NCI-H2196 (cell line): ENCODE measurements around the gene DOK5.

ENCODE experiments used
- DNase-seq: peaks from one replicate; lab custom pipeline; 2025; ENCODE audit not compliant: unreplicated experiment; lab: John Stamatoyannopoulos, UW

DOK5 gene

DNA sequence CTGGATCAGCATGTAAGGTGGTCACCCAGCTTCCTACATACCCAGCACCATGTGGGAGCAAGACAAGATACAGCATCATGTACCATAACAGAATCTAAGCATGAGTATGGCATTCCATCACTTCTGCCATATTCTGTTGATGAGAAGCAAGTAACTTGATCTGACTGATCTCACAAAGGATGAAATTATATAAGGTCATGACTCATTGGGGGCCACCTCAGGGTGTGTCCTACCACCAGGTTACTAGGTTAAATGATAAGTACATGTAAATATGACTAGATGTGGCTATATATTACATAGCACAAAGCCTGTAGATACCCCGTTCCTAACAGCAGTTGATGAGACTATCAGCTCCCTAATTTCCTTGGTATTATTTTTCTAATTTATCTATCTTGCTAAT lies 213.1 kb downstream of the DOK5 start:
- DNase-seq: no peak

GRCh38 chr20:54690323-54690722 lies 214.9 kb downstream of the DOK5 start:
- no peak for DNase-seq

DNA sequence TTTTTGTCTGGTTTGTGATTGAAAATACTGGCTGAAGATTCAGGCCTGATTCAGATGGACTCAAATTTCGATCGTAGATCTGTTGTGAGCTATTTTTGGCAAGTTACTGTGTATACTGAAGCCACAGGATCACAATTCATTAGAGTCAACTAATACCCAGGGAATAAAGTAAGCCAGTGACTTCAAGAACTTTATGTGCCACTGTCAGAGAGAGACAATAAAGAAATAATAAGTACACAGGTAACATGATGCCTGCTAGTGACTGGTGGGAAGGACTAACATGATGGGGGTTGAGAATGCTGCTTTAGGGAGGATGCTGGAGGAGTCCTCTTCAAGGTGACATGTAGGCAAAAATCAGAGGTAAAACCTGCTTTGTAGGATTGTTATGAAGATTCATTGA lies 215.9 kb downstream of the DOK5 start:
- DNase-seq: no peak

DNA sequence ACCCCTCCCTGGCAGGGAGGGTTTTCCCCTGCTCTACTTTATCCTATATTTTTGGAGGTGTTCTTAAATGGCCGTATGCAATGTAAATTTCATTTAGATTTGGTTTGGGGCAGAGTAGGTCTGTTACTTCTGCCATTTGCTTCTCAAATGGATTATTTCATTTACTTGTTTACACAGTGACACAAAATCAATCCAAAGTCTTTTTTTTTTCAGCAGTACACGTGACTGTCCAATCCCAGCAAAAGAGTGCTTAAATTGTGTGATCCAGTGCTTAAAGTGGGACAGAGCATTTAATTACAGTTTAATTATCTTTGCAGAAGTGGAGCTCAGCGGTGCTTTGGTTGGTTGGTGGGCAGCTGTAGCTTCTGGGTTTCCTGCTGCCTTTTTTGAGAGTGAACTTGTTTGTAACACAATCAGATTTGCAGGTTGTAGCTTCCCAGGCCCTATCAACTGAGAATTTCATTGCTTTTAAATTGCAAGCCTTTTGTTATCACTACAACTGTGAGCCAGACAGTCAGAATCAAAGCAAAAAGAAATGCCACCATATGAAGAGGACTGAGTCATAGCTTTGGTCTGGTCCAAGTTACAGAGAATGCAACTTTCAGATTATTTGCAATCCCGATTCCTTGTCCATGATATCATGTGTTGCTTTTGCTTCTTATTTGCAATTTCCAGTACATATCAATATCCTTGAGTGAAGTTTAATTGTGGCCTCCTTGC lies 216.9 kb downstream of the DOK5 start:
- DNase-seq: no peak

DNA sequence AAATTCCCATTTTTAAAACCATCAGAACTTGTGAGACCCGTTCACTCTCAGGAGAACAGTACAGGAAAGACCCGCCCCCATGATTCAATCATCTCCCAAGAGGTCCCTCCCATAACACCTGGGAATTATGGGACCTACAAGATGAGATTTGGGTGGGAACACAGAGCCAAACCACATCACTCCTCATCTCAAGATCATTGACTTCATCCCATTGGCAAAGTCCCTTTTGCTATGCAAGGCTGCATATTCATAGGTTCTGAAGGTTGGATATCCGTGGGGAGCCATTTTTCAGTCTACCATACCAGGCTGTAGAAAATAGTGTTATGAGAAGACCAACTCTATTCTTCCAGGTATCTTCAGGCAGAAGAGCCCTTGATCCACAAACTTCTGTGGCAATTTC lies 219.1 kb downstream of the DOK5 start:
- no peak for DNase-seq

- no peak for DNase-seq
These were observed 223.0 kb downstream of the DOK5 start for GRCh38 chr20:54698373-54698772.
